WERI-Rb-1 (cell line): ENCODE measurements around the gene HIVEP2.

Source experiments
- DNase-seq: peaks from one replicate; pipeline ENCODE4 v3.0.0-alpha.2; 2020
- H3K27ac ChIP-seq: fragments of 250-450 bp; sonication (Bioruptor Pico); 2 replicates; pipeline ENCODE4 v1.5.1; 2020; ENCODE audit warnings: mild to moderate bottlenecking, moderate library complexity
- H3K27me3 ChIP-seq: fragments of 250-450 bp; sonication (Bioruptor Pico); 2 replicates; pipeline ENCODE4 v1.5.1; 2021; ENCODE audit warnings: mild to moderate bottlenecking, low read depth, moderate library complexity; ENCODE audit not compliant: insufficient read depth, severe bottlenecking
- H3K36me3 ChIP-seq: fragments of 250-450 bp; sonication (Bioruptor Pico); 2 replicates; pipeline ENCODE4 v1.5.1; 2020; ENCODE audit warnings: mild to moderate bottlenecking, moderate library complexity
- H3K4me3 ChIP-seq: 2 replicates; pipeline ENCODE4 v1.5.1; 2011; ENCODE audit warnings: low read depth, mild to moderate bottlenecking, control low read depth, low read length
- H3K9me3 ChIP-seq: fragments of 250-450 bp; sonication (Bioruptor Pico); 2 replicates; pipeline ENCODE4 v1.5.1; 2021; ENCODE audit warnings: mild to moderate bottlenecking, moderate library complexity; ENCODE audit not compliant: severe bottlenecking
- TF ChIP-seq, protein P1 (sequence below): IDR thresholded peaks from 2 replicates; pipeline ENCODE4 v1.5.1; 2011; ENCODE audit warnings: low read depth, mild to moderate bottlenecking, control low read depth, inconsistent platforms, low read length

The HIVEP2 gene

DNA sequence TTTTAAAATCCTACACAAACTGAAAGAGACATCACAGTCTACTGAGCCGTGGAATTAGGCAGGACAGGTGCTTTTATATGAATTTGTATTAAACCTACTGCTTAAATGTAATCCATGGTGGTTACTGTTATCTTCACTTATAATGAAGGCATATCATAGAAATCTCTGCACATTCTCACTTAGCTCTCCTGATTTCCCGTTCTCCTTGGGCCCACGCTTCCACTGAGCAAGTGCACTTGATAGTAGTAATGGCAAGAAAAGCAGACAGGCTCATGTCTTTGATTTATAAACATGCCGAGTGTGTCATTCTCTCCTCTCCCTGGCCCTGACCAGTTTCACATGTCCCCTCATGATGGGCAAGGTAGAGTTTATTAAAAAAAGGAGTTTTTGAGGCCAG, 186.3 kb downstream of the HIVEP2 start:
- DNase-seq = no peak
- Histone ChIP-seq H3K9me3 (no peaks in the 10 kb centered on the region), H3K27me3 (no peaks in the 10 kb centered on the region), H3K27ac (no peak overlapping the region), H3K4me3 (no peak overlapping the region), H3K36me3 (no peaks in the 10 kb centered on the region)
- TF ChIP-seq, protein P1, sequence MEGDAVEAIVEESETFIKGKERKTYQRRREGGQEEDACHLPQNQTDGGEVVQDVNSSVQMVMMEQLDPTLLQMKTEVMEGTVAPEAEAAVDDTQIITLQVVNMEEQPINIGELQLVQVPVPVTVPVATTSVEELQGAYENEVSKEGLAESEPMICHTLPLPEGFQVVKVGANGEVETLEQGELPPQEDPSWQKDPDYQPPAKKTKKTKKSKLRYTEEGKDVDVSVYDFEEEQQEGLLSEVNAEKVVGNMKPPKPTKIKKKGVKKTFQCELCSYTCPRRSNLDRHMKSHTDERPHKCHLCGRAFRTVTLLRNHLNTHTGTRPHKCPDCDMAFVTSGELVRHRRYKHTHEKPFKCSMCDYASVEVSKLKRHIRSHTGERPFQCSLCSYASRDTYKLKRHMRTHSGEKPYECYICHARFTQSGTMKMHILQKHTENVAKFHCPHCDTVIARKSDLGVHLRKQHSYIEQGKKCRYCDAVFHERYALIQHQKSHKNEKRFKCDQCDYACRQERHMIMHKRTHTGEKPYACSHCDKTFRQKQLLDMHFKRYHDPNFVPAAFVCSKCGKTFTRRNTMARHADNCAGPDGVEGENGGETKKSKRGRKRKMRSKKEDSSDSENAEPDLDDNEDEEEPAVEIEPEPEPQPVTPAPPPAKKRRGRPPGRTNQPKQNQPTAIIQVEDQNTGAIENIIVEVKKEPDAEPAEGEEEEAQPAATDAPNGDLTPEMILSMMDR = no peak

DNA sequence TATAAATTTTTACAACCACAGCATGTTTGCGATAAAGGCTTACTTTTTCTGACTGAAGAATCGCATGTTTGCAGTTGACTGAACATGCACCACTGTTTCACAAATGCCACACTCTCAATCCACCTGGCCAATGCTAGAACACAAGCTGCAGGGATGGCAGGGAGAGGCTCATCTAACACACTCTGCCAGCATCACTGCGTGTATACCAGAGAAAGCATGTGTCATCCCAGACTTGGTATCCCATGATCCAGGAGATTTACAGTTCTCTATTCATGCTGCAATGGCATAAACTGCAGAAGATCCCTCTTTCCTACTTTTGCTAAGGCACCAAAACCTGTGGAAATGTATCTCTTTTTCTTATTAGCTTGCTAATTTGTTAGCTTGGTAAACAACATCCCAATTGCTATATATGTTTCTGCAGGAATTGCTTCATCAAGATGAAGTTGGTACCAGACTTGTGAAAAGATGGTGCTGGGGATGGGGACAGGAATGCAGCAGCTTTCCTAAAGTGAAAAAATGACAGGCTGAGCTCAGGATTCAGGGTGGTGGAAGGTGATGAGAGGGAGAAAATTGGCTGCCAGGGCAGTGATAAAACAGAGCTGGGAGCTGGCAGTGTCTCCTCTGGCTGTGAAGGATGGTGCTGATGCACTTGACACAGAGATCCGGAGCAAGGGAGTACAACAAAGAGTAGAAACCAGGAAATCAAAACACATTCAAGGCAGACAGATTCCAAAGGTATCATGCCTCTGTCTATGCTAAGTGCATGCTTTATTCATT, 186.9 kb downstream of the HIVEP2 start:
- H3K9me3 ChIP-seq = no peaks in the 10 kb centered on the region
- TF ChIP-seq, protein P1 = no peak
- H3K27ac ChIP-seq = no peak overlapping the region
- no peak overlapping the region for H3K4me3 ChIP-seq
- no peaks in the 10 kb centered on the region for H3K36me3 ChIP-seq
- no peaks in the 10 kb centered on the region for H3K27me3 ChIP-seq
- DNase-seq = no peak

DNA sequence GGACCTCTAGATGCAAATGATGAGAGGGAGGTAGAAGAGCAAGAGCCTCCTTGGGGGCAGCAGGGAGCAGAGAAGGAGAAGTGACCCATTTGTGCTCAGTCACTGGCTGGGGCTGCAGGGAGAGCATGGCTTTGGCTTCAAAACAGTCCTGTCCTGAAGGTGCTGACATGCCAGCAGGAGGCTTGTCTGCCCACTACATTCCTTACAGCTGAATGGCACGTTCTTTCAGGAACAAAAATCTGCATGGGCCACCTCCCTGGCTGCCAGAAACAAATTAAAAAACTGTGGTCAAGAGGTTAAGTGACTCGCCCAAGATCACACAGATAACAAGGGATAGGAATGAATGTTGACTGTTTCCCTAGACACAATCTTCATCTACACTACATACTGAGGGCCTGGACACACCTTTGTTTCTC, 188.8 kb downstream of the HIVEP2 start:
- DNase-seq = no peak
- H3K36me3 ChIP-seq = no peaks in the 10 kb centered on the region

DNA sequence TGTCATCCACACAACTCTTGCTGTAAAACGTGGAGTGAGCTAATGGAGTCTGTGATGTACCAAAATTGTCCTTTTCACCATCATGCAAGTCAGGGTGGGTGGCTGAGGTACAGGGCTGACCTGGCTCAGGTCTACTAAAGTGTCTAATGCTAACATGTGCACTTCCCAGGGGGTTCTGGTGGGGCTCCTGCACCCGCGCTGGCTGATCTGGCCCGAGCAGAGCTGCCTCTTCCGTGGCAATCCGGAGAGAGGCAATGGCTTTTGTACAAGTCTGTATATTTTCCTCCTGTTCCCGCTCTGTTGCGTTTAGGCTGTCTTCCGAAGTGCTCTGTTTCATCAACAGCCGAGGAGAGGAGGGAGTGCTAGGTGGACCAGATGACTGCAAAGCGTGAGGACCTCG, 191.8 kb downstream of the HIVEP2 start:
- H3K27ac ChIP-seq = no peak overlapping the region
- no peak for DNase-seq
- no peaks in the 10 kb centered on the region for H3K27me3 ChIP-seq
- H3K36me3 ChIP-seq = no peaks in the 10 kb centered on the region
- TF ChIP-seq, protein P1 = no peak
- H3K9me3 ChIP-seq = no peaks in the 10 kb centered on the region
- no peak overlapping the region for H3K4me3 ChIP-seq

More for the DNA sequence above, 188.8 kb downstream of the HIVEP2 start:
- Histone ChIP-seq H3K27ac (no peak overlapping the region), H3K9me3 (no peaks in the 10 kb centered on the region), H3K27me3 (no peaks in the 10 kb centered on the region), H3K4me3 (no peak overlapping the region)
- TF ChIP-seq, protein P1 = no peak

DNA sequence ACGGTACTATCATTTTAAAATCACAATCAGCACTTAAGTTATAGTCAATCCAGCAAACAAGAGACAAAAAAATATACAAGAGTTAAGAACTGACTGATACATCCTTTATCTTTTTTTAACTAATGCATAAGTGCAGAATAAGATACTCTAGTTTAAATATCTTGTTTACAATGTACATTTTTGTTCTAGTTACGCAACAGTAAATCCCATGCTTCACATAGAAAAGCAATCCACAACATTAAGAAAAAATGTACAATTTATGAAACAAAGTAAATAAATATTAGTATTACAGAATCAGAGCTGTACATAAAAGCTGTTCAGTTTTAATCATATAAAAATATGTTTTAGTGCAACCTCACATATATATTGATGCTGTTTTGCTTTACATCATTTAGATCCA, 192.6 kb downstream of the HIVEP2 start:
- no peak for DNase-seq
- Histone ChIP-seq H3K27ac (no peak overlapping the region), H3K27me3 (no peaks in the 10 kb centered on the region), H3K4me3 (no peak overlapping the region), H3K36me3 (no peaks in the 10 kb centered on the region), H3K9me3 (no peaks in the 10 kb centered on the region)
- TF ChIP-seq, protein P1 = no peak

DNA sequence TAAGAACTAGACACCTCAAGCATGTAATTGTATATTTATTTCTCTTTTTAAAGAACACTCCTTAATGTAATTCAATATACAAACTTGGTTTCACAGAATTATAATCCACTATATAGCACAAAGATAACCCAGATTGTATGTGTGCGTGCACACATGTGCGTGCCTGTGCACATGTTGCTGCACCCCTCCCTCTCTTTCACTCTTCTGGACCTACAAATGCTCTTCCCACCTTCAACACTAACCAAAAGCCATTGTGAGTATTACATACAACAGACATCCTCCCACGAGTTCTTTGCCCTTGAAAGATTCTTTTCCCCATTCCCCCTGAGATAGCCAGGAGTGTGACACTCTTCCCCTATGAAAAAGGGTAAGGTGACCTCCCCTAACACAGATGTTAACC, 193.5 kb downstream of the HIVEP2 start:
- no peak overlapping the region for H3K27ac ChIP-seq
- H3K9me3 ChIP-seq = no peaks in the 10 kb centered on the region
- DNase-seq = no peak
- H3K4me3 ChIP-seq = no peak overlapping the region
- H3K36me3 ChIP-seq = no peaks in the 10 kb centered on the region
- TF ChIP-seq, protein P1 = no peak
- no peaks in the 10 kb centered on the region for H3K27me3 ChIP-seq
